Activated CD8-positive, alpha-beta memory T cell treated with anti-CD3 and anti-CD28 coated beads, Interleukin-2, amount 50 U/mL, for 1 hour (primary cell): ENCODE data around the gene TXNRD1.
A peak's percentile ranks its signal among the peaks of the same experiment; 100 is the strongest.
"Not testable (repeated sequence)": the region's sequence is repeated elsewhere in the genome, so short reads cannot be mapped to it uniquely, and the experiment has no call there.

Source experiments
- DNase-seq: peaks from one replicate; pipeline ENCODE4 v3.0.0-alpha.2; 2020; ENCODE audit errors: extremely low read depth

TXNRD1 gene

DNA sequence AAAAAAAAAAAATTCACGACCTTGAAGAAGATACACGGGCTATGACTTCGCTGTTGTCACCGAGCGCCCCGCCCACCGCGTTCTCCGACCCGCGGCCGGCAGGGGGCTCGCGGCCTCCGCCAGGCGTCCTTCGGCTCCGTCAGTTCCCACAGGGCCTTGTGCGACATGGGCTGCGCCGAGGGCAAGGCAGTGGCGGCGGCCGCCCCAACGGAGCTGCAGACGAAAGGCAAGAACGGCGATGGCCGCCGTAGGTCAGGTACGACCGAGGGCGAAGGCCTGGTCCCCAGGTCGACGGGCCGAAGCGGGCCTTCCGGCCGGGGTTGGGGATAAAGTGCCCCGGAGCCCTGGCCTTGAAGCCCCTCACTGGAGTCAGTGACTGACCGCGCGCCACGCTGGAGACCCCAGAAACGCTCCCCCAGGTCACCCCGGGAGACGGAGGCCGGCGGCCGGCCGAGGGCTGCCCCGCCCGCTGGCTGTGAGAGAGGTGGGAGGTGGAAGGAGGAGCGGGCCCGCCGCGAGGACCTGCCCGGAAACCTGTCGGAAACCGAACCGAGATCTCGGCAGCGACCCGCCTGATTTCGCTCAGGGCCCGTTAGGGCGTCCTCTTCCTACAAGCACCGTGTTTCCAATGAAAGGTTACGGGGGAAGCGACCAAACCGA, at the start of gene TXNRD1:
TSS of gene TXNRD1 (plus strand) at position 142 of the 660 bp plus-strand sequence. CDS start at position 166, 24 bp downstream.
- DNase-seq: peak; percentile 51

- no peak for DNase-seq
These were observed 49.8 kb upstream of the TXNRD1 start for GRCh38 chr12:104165801-104166200.

- DNase-seq: no peak
These were observed 49.1 kb upstream of the TXNRD1 start for GRCh38 chr12:104166465-104166864.

DNA sequence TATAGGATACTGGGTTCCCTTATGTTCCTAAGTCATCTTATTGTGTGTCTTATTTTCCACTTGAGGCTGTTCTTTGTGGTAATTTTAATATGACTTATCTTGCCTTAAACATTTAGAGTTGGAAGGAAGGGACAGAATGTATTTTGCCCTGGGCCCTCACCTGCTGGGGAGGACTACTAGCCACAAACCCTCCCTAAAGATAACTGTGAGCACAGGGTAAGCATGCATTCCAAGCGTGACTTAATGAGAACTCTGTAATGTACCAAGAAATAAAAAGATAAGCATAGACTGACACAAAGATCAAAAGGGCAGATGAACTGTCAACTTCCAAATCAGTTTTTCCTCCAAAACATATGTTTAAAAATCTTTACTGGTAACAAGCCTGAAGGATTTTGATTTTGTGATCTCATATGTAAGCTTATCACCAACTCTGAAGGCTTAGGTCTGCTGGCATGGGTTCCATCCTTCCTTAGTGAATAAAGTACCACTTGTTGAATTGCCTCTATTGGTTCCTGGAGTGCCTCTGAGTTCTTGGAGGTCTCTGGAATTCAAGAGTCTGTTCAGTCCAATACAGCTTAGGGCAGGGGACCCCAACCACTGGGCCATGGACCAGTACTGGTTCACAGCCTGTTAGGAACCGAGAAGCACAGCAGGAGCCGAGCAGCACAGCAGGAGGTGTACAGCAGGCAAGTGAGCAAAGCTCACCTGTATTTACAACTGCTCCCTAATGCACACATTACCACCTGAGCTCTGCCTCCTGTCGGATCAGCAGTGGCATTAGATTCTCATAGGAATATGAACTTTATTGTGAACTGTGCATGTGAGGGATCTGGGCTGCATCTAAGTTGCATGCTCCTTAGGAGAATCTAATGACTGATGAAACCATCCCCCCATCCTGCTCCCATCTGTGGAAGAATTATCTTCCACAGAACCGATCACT, 47.8 kb upstream of the TXNRD1 start:
- no peak for DNase-seq

DNA sequence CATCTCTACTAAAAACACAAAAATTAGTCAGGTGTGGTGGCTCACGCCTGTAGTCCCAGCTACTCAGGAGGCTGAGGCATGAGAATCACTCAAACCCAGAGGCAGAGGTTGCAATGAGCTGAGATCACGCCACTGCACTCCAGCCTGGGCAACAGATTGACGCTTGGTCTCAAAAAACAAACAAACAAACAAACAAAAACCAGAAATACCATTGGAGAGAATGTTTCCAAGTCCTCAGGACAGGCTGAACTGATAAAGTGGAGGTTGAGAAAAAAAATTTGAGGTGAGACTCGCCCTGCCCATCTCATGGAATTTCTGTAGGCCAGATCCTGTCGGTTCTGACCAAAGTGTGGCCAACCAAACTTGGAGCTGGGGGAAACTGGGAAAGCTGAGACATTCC, 47.0 kb upstream of the TXNRD1 start:
- DNase-seq: no peak

DNA sequence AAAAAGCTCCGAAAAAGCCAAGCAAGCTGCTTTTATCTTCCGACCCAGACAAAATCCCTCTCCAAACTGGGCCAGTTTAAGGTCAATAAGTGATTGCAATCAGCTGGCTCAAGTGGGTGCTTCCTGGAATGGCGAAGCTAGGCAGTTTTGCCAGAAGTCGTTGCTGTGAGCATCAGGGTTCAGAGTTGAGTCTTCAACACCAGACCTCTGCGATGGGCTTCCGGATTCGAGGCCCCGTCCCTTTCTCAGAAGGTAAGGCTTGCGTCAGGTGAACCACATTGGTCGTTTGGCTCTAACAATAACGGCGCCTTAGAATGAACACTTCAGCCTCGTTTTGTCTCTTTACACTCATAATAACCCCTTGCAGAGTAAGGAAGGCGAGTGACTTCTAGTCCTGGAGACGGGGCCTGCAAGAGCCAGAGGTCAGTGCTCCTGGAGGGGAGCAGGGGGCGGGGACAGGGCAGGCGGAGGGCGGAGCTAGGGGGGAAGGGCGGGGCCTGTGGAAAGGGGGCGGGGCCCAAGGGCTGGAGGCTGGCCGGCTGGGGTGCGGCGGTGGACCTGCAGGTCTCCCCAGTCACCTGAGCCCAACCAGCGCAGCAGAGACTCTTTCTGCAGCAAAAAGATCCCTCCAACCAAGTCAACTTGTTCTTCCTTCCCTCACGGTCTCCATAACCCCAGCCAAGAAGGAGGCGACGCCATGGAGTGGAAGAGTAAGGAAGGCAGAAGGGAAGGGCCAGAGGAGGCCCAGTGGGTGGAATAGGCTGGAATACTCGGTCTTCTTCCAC, 43.6 kb upstream of the TXNRD1 start:
- no peak for DNase-seq

DNA sequence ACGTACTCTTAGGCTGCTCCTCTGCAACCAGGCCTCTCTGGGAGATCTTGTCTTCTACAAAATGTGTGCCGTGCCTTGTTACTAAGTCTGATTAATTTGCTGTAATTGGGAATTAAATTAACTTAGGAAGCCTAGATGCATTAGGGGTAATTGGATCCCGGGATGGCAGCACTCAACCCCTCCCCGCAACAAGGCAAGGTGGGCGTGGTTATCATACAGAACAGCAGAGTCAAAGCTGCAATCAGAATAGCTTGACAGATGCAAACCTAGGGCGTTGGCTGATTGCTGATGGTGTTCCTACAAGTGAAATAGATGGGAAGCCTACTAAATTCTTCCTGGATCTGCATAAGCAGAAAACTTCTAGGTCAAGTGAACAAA, 43.0 kb upstream of the TXNRD1 start:
- no peak for DNase-seq

- DNase-seq: not testable (repeated sequence)
These were observed 41.8 kb upstream of the TXNRD1 start for GRCh38 chr12:104173804-104174203.

DNA sequence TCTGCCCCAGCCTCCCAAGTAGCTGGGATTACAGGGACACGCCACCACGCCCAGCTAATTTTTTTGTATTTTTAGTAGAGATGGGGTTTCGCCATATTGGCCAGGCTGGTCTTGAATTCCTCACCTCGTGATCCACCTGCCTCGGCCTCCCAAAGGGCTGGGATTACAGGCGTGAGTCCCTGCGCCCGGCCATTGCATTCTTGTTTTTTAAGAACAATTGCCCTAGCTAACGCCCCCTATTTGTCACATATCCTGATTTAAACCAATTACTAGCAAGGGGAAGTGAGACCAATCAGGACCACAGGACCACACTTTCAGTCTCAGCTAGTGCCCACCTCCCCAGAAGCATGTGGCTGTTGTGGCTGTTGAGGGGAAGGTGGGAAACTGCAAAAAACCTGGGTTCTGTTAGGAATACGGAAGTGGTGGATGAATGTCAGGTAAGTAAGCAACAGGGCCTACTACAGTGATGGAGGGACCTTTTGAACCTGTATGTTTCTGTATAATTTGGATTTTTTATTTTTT, 39.8 kb upstream of the TXNRD1 start:
- DNase-seq: no peak

DNA sequence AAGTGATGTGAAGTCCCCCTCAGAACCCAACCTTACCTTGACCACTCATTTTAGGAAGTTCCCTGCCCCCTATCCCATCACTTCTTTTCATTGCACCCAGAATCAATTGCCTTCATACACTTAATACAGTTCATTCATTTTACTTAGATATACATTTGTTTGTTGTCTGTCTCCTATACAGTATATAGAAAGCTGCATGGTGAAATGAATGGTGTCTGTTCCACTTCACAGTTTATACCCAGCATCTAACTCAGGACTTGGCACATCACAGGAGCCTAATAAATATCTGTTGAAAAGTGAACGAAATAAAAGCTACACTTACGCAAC, 38.3 kb upstream of the TXNRD1 start:
- DNase-seq: no peak

DNA sequence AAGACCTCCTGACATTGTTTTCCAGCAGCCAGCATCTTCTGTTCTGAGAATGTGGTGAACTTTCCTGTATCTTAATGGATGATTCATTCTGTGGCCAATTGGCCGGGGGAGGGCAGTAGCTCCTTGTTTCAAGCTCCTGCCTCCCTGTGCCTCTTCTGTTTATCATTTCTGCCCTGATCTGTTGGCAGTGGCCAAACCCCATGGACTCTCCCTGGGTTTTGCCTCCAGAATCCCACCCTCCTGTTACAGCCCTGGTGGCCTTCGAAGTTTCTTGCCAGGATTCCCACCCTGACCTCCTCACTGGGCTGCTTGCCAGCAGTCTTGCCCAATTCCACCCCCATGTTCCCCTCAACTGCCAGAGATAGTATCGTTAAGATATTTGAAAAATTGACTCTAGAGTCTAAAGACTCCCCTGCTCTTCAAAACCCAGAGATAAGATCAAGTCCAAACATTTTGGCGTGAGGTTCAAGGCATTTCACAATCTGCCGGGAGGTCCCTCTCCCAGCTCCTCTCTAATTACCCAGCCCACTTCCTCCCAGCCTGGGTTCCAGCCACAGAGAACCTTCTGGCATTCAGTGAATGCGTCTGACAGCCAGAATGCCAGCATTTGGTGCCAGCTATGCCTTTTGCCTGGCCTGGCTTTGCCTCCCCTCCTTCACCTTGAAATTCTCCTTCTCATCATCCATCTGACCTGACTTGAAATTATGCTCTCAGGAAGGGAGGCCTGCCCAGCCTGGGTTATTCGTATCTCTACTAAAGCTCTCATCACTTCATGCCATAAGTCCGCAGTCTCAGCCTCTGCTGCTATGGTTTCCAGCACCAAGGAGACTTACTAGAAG, 37.7 kb upstream of the TXNRD1 start:
- DNase-seq: no peak

DNA sequence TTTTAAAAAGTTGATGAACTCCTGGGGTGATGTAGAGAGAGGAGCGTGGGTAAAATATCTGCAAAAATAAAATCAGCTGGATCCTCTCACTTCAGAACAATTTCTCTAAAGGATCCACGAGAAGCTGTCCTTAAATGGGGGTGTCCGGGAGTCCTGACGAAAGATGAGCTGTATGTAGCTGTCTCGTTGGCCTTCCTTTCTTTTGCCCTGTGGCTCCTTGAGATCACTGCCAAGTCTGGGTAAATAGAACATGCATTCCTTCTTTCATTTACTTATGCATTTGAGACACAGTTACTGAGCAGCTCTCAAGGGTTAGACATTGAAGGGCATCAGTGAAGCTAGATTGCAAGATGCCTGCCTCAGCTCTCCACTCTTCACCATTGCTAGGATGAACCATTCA, 35.2 kb upstream of the TXNRD1 start:
- no peak for DNase-seq

GRCh38 chr12:104181313-104181712, 34.3 kb upstream of the TXNRD1 start:
- DNase-seq: no peak

- no peak for DNase-seq
These were observed 33.4 kb upstream of the TXNRD1 start for GRCh38 chr12:104182144-104182543.

GRCh38 chr12:104182621-104183378, 32.8 kb upstream of the TXNRD1 start:
- no peak for DNase-seq

DNA sequence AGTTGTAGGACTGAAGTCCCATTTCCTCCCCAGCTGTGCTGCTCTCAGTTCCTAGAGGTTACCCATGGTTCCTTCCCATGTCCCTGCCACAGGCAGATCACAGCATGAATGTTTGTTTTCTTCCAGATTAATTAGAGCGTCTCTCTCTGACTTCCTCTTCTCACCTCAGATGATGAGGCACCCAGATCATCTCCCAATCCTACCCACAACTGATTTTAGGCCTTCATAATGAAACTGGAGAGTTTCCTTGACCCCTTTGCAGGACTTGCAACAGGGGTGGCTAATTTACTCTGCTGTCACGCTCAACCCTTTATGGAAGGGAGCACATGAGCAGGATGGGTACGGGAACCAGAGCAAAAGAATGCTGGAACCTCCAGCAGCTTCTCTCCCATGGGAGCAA, 32.1 kb upstream of the TXNRD1 start:
- DNase-seq: no peak

DNA sequence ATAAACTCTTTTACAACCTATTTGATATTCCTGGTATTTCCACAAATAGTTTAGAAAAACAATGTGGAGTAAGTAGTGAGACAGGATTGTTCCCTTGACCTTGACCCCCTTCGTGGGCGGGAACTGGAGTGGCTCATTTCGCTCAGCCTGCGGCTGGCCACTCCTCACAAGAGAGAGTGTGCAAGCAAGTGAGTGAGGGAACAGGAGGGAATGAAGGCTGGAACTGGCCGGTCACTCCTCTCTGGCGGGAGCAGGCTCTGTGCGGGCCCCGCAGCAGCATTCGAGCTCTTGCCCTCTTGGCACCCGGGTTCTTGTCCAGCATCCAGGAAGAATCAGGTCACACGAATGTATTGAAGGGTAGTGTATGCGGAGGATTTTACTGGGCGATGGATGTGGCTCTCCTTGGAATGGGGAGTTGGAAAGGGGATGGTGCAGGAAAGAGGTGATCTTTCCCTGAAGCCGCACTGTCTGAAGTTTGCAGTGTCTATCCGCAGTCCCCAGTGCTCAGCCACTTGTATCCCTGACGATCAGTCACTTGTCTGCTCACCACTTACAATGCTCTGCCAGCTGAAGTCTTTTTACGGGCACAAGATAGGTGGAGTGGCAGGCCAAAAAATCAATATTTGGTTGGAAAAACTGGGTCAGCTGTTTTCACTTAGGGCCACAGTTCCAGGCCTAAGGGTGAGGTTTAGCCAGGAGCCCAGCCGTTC, 28.0 kb upstream of the TXNRD1 start:
- DNase-seq: no peak

GRCh38 chr12:104188534-104188933, 27.0 kb upstream of the TXNRD1 start:
- DNase-seq: no peak

- DNase-seq: no peak
These were observed 25.5 kb upstream of the TXNRD1 start for GRCh38 chr12:104189915-104190555.
